PC-9 (cell line): ENCODE measurements around the gene ADGRD1. TPM values are rescaled to one million over a fixed set of nuclear protein-coding genes. Genes with fewer than 3 reads are reported as not detected.

Source experiments
- BruUV-seq: library from RNA; stranded (reverse); fragments of 400-500 nt; replicated peaks from 2 replicates; lab custom pipeline; 2021; lab: Mats Ljungman, UMichigan
- CTCF ChIA-PET: fragments of 300-600 bp; sonication (Branson Sonifier 250); formaldehyde crosslinking; loops from one replicate; lab custom pipeline; 2022; ENCODE audit warnings: antibody characterized with exemption; lab: Charles Lee
- POLR2A ChIA-PET: fragments of 300-600 bp; sonication (Branson Sonifier 250); formaldehyde crosslinking; loops from one replicate; lab custom pipeline; 2022; ENCODE audit warnings: antibody characterized with exemption; ENCODE audit not compliant: unreplicated experiment; lab: Charles Lee
- DNase-seq, 2 experiments: peaks; one replicate each; pipeline versions ENCODE4 v3.0.0 to v3.0.0-alpha.2; 2015 to 2022; ENCODE audit warnings: mixed read lengths in 1 of 2
- H2AFZ ChIP-seq: fragments of 200-600 bp; sonication (generic); 2 replicates; pipeline ENCODE4 v1.8.1; 2017; ENCODE audit warnings: antibody characterized with exemption
- H3F3A ChIP-seq: fragments of 200-600 bp; sonication (generic); 2 replicates; pipeline ENCODE4 v1.8.1; 2017; ENCODE audit warnings: antibody characterized with exemption, mild to moderate bottlenecking, low read depth; ENCODE audit not compliant: insufficient read depth
- H3K27ac ChIP-seq: fragments of 200-600 bp; sonication (generic); 2 replicates; pipeline ENCODE4 v1.6.1; 2016; ENCODE audit warnings: mixed run types
- H3K27me3 ChIP-seq: fragments of 200-600 bp; sonication (generic); 2 replicates; pipeline ENCODE4 v1.6.1; 2016; ENCODE audit warnings: low read depth, mixed run types; ENCODE audit not compliant: insufficient read depth
- H3K36me3 ChIP-seq: fragments of 200-600 bp; sonication (generic); 2 replicates; pipeline ENCODE4 v1.6.1; 2016; ENCODE audit warnings: low read depth, mixed run types
- H3K4me1 ChIP-seq: fragments of 200-600 bp; sonication (generic); replicated peaks from 2 replicates; pipeline ENCODE4 v1.6.1; 2016; ENCODE audit warnings: mixed run types; ENCODE audit not compliant: insufficient read depth
- H3K4me2 ChIP-seq: fragments of 200-600 bp; sonication (generic); 2 replicates; pipeline ENCODE4 v1.6.1; 2017; ENCODE audit warnings: mixed run types
- H3K4me3 ChIP-seq: fragments of 200-600 bp; sonication (generic); 2 replicates; pipeline ENCODE4 v1.6.1; 2016; ENCODE audit warnings: mixed run types
- H3K79me2 ChIP-seq: fragments of 200-600 bp; sonication (generic); 2 replicates; pipeline ENCODE4 v1.6.1; 2017; ENCODE audit warnings: low read depth, mixed run types
- H3K9me2 ChIP-seq: fragments of 200-600 bp; sonication (generic); 2 replicates; pipeline ENCODE4 v1.8.1; 2017; ENCODE audit warnings: mild to moderate bottlenecking; ENCODE audit not compliant: insufficient read depth
- H3K9me3 ChIP-seq: fragments of 200-600 bp; sonication (generic); 2 replicates; pipeline ENCODE4 v1.8.1; 2016; ENCODE audit warnings: low read depth; ENCODE audit not compliant: insufficient read depth
- H4K20me1 ChIP-seq: fragments of 200-600 bp; sonication (generic); 2 replicates; pipeline ENCODE4 v1.8.1; 2017; ENCODE audit not compliant: insufficient read depth
- CTCF ChIP-seq: fragments of 200-600 bp; sonication (generic); conservative IDR thresholded peaks from 2 replicates; pipeline ENCODE4 v1.6.1; 2017; ENCODE audit warnings: mixed run types, antibody characterized with exemption, mild to moderate bottlenecking, moderate library complexity
- EZH2 ChIP-seq: fragments of 200-600 bp; sonication (generic); IDR thresholded peaks from 2 replicates; pipeline ENCODE4 v1.8.0; 2017; ENCODE audit warnings: antibody characterized with exemption, low read depth
- intact Hi-C: fragments of 100-400 bp; cut with micrococcal nuclease; formaldehyde crosslinking; loops from one replicate; pipeline ENCODE4 v1.10.0; 2022; ENCODE audit not compliant: unreplicated experiment
- total RNA-seq: library from RNA; stranded (reverse); gene quantifications from 2 replicates; pipeline ENCODE4 v1.2.3, GENCODE V29; 2021

ADGRD1 gene
- total RNA-seq, 1 experiment from 2014 or later, result not detected

- ChIA-PET CTCF (interaction anchor here (0.6 kb wide), 1 partner anchor 310 kb away, joined by 4 read pairs; no protein-coding TSS in a partner anchor), POLR2A (no interaction called here)
- no peak for DNase-seq
- no peak for TF ChIP-seq CTCF
- TF ChIP-seq EZH2, result no peak
- Histone ChIP-seq H3K27ac (no peak overlapping the region), H3K9me3 (no peaks in the 10 kb centered on the region), H3K27me3 (peaks cover 91% of the 10 kb centered on the region), H3K4me3 (no peak overlapping the region), H3K9me2 (no peaks in the 10 kb centered on the region), H3K79me2 (no peaks in the 10 kb centered on the region), H2AFZ (no peak overlapping the region), H3F3A (no peaks in the 10 kb centered on the region), H4K20me1 (no peaks in the 10 kb centered on the region), H3K4me2 (no peak overlapping the region), H3K4me1 (no peaks in the 10 kb centered on the region), H3K36me3 (no peaks in the 10 kb centered on the region)
- no TSS peak for BruUV-seq
- intact Hi-C loops, result no loop called here
Measured at GRCh38 chr12:131136539-131136872, 182.8 kb downstream of the ADGRD1 start.

DNA sequence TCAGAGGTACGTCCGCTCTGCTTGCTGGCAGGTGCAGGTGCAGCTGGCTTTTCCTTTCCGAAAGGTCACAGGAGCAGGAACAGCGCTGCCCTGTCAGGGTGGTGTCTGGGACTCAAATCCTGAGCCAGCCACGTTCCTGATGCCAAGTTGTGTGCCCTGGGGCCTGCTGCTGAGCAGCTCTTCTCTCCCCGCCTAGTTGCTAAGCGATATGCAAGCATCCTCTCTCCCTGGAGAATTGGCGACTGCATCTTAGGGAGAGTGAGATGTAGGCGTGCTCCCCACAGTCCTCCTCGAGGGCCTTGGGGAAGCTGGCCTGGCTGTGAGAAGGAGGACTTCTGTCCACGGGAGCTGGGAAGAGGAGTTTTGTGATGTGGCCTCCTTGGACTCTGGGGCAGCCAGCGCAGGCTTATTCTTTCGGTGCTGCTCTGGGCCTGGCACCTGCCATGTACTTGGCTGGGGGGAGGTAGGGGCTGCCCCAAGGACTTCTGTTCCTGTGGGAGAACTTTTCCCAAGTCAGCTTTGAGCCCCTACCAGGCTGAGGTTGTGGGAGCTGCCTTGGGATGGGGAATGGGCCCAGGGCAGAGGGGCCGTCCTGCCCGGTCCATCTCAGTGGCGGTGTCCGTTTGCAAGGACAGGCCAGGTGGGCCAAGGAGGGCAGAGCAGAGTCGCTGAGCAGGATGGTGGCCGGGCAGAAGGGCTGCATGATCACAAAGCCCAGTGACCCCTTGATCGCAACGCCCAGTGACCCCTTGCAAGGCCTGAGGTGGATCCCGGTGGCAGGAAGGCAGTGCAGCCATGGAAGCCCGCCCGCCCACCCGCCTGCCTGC, 183.5 kb downstream of the ADGRD1 start:
- CTCF ChIA-PET, result no interaction called here

More for the DNA sequence above, 183.5 kb downstream of the ADGRD1 start:
- H2AFZ ChIP-seq, result no peak overlapping the region
- H3K4me2 ChIP-seq, result no peak overlapping the region
- H3K79me2 ChIP-seq, result no peaks in the 10 kb centered on the region
- BruUV-seq, result no TSS peak
- DNase-seq, result no peak
- no peak overlapping the region for H3K4me3 ChIP-seq
- no peaks in the 10 kb centered on the region for H3K9me2 ChIP-seq
- H3F3A ChIP-seq, result no peaks in the 10 kb centered on the region
- H3K9me3 ChIP-seq, result no peaks in the 10 kb centered on the region
- peaks cover 89% of the 10 kb centered on the region for H3K27me3 ChIP-seq
- intact Hi-C loops, result no loop called here
- no peak overlapping the region for H3K27ac ChIP-seq
- TF ChIP-seq CTCF (no peak), EZH2 (no peak)
- no peaks in the 10 kb centered on the region for H3K36me3 ChIP-seq
- H4K20me1 ChIP-seq, result no peaks in the 10 kb centered on the region
- POLR2A ChIA-PET, result no interaction called here
- H3K4me1 ChIP-seq, result no peaks in the 10 kb centered on the region
